Erythroblast (primary cell): Measurements from ENCODE around the gene BCAP31.

Experiments used
- DNase-seq, 2 experiments: peaks; one replicate each; lab custom pipeline; 2025; lab: John Stamatoyannopoulos, UW
- GATA1 ChIP-seq: IDR thresholded peaks from 2 replicates; pipeline ENCODE4 v1.6.1; 2011; ENCODE audit warnings: low read depth, mild to moderate bottlenecking, control low read depth, low read length, moderate library complexity
- POLR2A ChIP-seq: IDR thresholded peaks from 2 replicates; pipeline ENCODE4 v1.6.1; 2011; ENCODE audit warnings: mild to moderate bottlenecking, low read length

Gene BCAP31

DNA sequence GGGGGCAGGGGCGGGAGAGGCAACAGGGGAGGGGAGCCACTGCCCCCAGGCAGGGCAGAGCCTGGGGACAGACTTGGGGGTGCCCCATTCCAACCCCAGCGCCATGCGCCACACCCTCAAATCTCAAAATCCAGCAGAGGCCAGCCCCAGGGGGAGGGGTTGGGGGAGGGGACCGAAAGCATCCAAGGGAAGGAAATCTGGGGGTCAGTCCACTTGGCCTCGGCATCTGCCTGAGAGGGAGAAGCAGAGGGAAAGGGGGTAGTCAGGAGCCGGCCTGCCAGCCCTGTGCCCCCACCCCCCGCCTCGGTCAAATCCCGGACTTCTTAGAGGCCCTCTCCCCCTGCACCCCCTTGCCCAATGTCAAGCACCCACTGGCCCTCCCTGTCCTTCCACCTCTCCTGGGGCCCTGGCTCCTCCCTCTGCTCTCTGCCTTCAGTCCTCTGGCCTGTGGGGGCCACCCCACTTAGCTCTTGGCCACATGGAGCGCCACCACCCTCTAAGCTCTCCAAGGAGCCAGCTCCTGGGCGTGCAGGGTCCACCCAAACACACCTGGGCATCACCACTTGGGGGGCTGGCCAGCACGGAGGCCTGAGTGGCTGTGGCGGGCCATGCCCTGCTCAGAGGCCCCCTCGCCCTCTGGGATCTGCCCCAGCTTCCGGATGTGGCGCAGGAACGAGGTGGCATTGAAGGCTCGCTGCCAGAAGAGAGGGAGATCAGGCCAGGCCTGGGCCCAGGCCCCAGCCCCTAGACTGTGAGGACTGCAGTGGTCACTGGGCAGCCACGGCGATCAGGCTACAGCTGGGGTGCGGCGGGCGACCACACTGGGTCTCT, 54.1 kb downstream of the BCAP31 start:
- TF ChIP-seq GATA1 (no peak), POLR2A (no peak)
- DNase-seq = no peak

DNA sequence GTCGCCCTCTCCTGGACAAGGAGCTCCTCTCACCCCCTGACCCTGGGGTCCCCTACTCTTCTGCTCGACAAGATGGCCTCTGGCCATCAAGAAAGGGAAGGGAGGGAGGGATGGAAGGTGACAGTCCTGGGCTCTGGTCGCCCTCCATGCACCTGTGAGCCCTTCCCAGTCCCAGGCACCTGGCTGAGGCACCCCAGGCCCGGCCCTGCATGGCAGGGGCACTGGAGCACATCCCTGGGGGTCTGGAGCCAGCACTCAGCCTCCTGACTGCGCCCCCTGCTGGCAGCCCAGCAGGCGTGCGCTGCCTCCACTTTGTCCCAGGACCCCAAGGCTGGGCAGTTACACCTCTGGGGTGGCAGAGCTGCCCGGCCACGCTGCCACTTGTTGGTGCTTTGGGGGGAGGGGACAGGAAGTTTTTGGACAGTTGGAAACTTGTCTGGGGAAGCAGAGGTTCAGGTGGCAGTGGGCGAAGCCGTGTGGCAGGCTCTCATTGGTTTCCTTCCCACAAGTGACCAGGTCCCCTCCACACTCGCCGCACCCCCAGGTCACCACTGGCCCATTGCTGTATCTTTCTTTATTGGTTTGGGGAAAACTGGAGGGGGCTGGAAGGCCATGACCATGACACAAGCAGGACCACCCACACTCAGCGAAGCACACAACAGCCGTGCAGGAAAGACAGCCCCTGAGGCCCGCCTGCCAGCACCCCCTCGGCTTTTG, 54.9 kb downstream of the BCAP31 start:
- TF ChIP-seq POLR2A (no peak), GATA1 (no peak)
- DNase-seq = peak; percentile 46 to 60

DNA sequence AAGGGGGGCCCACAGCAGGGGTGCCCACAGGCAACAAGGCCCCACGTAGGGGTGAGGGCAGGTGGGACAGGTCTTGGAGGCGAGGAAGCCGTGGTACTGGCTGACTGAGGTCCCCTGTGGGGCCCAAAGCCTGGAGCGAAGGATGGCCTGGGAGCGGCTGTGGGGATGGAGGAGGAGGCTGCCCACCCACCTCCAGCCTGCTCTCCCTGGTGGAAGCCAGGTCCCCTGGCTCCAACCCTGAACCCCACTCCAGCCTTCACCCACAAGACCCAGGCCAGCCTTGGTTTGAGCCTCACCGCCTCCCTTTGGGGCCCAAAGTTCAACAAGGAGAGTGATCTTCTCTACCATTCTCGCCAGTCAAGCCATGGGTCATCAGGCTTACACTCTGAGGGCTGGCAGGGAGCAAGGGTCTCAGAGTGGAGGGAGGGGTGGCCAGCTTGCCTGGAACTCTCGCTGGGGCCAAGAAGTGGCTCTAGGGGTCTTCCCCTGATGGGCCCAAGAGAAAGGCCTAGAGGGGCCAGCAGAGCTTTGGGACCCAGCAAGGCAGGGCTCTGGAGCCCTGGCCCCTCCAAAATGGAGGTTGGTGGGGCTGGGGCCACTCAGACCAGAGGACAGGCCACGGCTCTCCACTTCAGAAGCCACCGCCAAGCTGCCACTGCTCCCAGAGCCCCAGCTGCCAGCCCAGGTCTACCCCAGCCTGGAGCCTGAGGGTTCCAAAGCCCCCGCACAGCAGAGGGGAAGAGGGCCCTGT, 55.6 kb downstream of the BCAP31 start:
- no peak for TF ChIP-seq POLR2A
- TF ChIP-seq GATA1 = no peak
- DNase-seq = no peak

DNA sequence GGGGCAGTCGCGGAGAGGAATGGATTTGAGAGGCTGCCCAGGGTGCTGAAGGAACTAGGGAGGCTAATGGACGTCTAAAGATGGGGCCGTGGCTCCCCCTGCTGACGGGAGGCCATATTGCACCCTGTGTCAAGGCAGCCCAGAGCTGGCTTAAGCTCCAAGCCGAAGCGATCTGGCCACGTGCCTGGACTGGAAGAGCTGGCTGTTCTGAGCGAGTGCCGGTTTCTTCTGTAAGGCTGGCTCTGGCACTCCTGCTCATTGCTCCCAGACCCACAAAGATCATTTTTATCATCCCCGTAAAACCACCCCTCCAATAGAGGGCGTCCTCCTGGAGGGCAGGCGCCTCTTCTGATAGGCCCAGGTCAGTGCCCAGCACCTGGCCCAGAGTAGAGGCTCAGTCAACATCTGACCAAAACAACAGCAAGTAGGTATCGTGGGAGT, 56.2 kb downstream of the BCAP31 start:
- TF ChIP-seq GATA1 (no peak), POLR2A (no peak)
- peak; percentile 78 to 84 for DNase-seq

DNA sequence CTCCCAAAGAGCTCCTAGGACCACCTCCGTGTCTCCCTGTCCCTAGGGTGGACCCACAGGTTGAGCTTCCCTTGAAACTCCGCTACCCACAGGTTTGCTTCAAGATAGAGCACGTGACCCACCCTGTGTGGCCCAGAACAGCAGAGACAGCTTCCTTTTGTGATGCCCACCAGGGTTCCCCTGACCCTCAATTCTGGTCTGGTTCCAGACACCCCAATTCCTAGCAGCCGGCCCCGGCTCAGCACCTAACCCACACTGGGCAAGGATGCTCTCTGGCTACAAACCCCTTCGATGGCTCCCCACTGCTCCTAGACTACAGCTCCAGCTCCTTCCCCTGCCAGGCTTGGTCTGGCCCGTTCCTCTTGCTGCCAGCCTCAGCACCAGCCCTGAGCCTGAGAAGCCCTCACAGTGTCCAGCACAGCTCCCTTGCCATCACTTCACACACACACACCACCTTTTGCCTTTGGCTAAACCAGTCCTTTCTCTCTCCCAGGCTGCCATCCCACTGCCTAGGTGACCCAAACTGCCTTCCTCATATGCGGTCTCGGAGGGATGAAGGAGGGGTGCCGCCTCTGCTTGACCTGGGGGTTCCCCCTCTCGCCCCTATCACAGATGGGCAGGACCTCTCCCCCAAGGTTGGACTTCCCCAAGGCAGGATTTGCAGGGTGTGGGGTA, 56.8 kb downstream of the BCAP31 start:
- TF ChIP-seq POLR2A = no peak
- TF ChIP-seq GATA1 = no peak

DNA sequence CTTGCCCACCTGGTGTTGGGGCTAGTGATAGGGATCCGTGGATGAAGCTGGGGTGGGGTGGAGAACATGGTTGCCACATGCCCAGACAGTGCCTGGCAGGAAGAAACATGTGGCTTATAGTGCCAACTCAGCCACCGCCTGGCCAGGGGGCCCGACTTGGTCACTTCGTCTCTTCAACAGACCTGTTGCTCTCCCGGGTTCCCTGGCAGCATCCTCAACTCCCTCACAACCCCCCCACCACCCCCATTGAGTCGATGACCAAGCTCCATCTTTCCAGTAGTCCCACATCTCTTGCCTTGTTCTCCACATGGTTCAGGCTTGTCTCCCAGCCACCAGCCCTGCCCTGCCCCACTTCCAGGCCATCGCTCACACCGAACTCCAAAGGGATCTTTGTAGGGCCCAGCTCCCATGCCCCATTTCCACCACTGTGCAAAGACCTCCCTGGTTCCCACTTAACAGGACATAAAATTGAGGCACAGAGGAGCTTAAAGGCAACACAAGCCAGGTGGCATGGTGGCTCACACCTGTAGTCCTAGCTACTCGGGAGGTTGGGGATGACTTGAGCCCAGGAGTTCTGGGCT, 58.4 kb downstream of the BCAP31 start:
- no peak for TF ChIP-seq GATA1
- TF ChIP-seq POLR2A = no peak
- no peak for DNase-seq

More for the DNA sequence above, 56.8 kb downstream of the BCAP31 start:
- no peak for DNase-seq

DNA sequence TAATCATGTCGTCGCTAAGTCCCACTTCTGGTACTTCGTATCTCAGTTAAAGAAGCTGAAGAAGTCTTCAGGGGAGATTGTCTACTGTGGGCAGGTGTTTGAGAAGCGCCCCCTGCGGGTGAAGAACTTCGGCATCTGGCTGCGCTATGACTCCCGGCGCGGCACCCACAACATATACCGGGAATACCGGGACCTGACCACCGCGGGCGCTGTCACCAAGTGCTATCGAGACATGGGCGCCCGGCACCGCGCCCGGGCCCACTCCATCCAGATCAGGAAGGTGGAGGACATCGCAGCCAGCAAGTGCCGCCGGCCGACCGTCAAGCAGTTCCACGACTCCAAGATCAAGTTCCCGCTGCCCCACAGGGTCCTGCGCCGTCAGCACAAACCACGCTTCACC, 61.9 kb downstream of the BCAP31 start:
- DNase-seq = peak; percentile 43 to 69
- TF ChIP-seq GATA1 (no peak), POLR2A (no peak)

DNA sequence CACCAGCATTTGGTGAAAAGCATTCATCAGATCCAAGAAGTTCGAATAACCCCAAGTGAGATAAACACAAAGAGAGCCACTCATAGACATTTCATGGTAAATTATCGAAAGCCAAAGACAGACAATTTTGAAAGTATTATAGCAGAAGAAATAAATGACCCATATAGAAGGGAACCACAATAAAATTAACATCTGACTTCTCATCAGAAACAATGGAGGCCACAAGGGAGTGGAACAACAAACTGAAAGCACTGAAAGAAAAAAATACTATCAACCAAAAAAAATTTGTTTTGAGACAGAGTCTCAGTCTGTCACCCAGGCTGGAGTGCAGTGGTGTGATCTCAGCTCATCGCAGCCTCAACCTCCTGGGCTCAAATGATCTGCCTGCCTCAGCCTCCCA, 64.9 kb downstream of the BCAP31 start:
- no peak for DNase-seq
- no peak for TF ChIP-seq POLR2A
- TF ChIP-seq GATA1 = no peak

DNA sequence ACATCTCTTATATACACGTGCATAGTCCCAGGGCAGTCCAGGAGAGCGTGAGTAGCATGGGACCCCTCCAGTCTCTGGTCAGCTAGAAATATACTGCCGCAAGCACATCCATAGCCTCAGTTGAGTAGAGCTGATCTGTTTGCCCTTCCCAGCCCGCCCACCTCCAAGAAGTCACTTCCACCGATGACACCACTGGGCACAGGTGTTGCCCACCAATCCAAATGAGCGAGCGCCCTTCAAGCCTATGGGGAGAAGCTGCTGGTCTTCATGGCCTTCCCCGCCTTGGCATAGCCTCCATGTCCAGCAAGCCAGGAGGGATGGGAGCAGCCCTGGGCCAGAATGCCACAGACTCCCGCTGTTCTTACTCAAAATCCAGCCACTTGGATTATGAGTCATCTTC, 67.0 kb downstream of the BCAP31 start:
- TF ChIP-seq POLR2A (no peak), GATA1 (no peak)
- no peak for DNase-seq

DNA sequence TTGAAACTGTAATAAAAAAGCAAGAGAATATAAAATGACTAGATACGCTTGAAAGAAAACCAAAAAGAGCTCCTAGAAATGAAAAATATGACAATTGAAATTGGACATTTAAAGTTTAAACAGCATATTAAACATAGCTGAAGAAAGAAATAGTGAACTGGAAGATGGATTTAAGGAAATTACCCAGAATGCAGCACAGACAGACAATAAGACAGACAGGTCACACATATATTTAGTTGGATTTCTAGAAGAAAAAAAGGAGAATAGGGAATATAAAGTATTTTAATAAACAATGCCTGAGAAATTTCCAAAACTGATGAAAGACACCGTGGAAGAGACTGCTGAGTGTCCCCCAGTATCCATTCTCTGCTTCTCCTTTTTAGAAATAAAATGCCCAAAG, 70.6 kb downstream of the BCAP31 start:
- DNase-seq = no peak
- TF ChIP-seq POLR2A (no peak), GATA1 (no peak)

DNA sequence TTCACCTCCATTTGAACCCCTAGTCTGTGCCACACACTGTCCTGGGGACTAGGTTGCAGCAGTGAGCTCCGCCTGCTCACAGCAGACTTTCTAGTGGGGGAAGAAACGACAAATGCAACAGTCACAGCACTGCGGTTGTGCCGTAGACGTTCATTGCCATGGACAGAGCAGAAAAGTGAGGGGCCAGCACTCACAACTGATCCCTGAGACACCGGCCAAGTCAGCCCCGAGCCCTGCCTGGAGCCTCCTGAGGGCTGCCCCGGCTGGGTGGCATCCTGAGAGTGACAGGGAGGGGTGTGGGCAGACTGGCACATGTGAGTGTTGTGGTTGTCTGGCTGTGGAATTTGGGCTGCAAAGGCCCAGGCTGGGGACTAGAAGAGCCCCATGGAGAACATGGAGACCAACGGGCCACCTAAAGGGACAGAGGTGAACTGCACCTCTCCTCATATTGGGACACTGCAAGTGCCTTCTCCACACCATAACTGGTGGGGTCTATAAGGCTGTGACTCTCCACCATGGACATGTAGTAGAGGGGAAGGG, 72.6 kb downstream of the BCAP31 start:
- DNase-seq = peak in 1 of 2 experiments; percentile 10

DNA sequence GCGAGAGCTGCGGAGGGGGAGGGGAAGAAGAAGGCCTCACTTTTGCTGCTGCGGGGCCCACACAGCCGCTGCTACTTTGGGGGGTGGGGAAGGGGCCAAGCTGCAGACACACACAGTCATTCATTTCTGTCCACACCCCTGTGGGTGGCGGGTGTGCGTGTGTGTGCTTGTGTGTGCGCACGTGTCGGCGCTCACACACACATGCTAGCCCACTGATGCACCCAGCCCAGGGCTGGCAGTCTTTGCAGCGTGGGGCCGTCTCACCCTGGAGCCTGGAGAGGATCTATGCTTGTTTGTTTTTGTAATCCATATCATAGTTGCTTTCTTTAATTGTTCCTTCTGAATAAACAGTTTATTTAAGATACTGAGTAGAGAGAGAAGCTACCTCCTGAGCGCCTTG, 73.2 kb downstream of the BCAP31 start:
- no peak for TF ChIP-seq GATA1
- DNase-seq = no peak

More for the DNA sequence above, 72.6 kb downstream of the BCAP31 start:
- TF ChIP-seq GATA1 (no peak), POLR2A (no peak)
